NB4 (cell line): ENCODE data around the gene SGCD.

Source experiments
- DNase-seq: peaks from one replicate; pipeline ENCODE4 v3.0.0; 2010; ENCODE audit warnings: low read depth
- H3K4me3 ChIP-seq: one replicate; pipeline ENCODE4 v1.5.1; 2011; ENCODE audit warnings: mild to moderate bottlenecking, low read depth, low read length, moderate library complexity
- CTCF ChIP-seq: IDR thresholded peaks from one replicate; pipeline ENCODE4 v1.5.1; 2012; ENCODE audit warnings: low read depth, low read length
- MAX ChIP-seq: IDR thresholded peaks from 2 replicates; pipeline ENCODE4 v1.6.1; 2011; ENCODE audit warnings: low read depth, low read length
- MYC ChIP-seq: IDR thresholded peaks from 2 replicates; pipeline ENCODE4 v1.6.1; 2011; ENCODE audit warnings: low read depth, low read length
- POLR2A ChIP-seq: IDR thresholded peaks from 2 replicates; pipeline ENCODE4 v1.6.1; 2011; ENCODE audit warnings: mild to moderate bottlenecking; ENCODE audit not compliant: insufficient read length; ENCODE audit errors: extremely low read depth

SGCD gene

DNA sequence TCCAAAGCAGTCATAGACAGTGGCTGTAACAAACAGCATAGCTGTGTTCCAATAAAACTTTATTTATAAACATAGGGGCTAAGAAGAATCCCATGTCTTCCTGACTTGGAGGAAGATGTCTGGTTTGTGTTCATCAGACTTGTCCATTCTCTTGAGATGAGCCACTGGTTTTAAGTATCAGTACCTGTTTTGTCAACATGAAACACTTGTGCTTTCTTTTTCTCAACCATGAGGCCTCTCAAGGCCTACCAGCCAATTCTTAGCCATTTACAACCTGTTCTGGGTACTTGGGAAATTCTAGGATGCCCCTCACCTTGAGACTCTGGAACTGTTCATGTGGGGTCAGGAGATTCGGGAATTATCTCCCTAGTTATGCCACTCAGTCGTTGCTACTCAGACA, 368.8 kb downstream of the SGCD start:
- no peak for DNase-seq
- TF ChIP-seq MYC, result no peak
- no peak for TF ChIP-seq MAX
- TF ChIP-seq CTCF, result no peak
- no peak for TF ChIP-seq POLR2A
- H3K4me3 ChIP-seq, result no peak overlapping the region

GRCh38 chr5:156698323-156698722, 371.4 kb downstream of the SGCD start:
- DNase-seq, result no peak
- no peak overlapping the region for H3K4me3 ChIP-seq
- TF ChIP-seq MAX (no peak), POLR2A (no peak), MYC (no peak), CTCF (no peak)

DNA sequence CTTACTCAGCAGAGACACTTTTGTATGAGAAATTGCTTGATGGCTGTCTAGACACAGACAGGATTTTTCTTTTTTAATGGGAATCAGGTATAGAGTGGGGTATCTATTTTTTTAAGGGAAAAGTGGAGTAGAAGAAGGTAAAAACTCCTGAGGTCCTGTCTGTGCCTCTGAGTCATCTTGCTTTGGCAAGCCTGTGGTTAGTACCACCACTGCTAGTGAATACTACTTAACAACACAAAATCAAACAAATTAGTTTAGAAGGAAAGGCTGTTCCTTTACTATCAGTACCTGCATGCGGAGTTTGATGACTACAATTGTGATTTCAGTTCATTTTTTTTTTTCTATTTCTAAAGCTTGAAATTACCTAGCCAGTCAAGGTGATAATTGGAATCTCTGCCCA, 372.2 kb downstream of the SGCD start:
- H3K4me3 ChIP-seq, result no peak overlapping the region
- no peak for DNase-seq
- TF ChIP-seq POLR2A (no peak), MYC (no peak), MAX (no peak), CTCF (no peak)

- H3K4me3 ChIP-seq, result no peak overlapping the region
- DNase-seq, result no peak
- TF ChIP-seq MYC, result no peak
- no peak for TF ChIP-seq POLR2A
- TF ChIP-seq MAX, result no peak
- TF ChIP-seq CTCF, result no peak
Observed at GRCh38 chr5:156704139-156704538, 377.2 kb downstream of the SGCD start.

DNA sequence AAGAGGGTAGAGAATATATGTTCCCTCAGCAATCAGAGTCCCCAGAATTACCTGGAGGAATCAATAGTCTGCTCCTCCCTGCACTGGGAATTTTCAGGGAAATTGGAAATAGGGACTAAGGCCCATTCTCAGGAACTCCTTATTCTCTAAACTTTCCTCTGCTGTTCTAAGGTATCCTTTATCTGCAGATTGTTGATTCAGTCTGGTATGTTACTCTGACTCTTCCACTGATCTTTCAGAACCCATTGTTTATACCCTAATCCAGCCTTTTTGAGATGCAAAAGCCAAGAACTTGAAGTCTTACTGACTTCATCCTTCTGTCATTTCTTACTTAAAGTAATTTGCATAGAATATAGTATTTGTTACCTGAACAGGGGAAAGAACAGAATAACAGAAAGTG, 379.7 kb downstream of the SGCD start:
- no peak for DNase-seq
- H3K4me3 ChIP-seq, result no peak overlapping the region
- TF ChIP-seq MAX, result no peak

- no peak for DNase-seq
Observed at GRCh38 chr5:156707750-156708149, 380.8 kb downstream of the SGCD start.

More at GRCh38 chr5:156707750-156708149, 380.8 kb downstream of the SGCD start:
- H3K4me3 ChIP-seq, result no peak overlapping the region
- TF ChIP-seq MYC (no peak), MAX (no peak), POLR2A (no peak), CTCF (no peak)
